Measurements from ENCODE around the gene LY6G5C. TPM values are rescaled to one million over a fixed set of nuclear protein-coding genes. Genes with fewer than 3 reads are reported as not detected.

The LY6G5C gene
- total and polyA plus RNA-seq, 2 of the 13 experiments (the other 11 are each of a cell fraction or from before 2014, with no cell fraction given) = 0.33 to 0.55 TPM

- TF ChIP-seq SNAPC4 (CRISPR knock-in tag; IDR thresholded peaks at IDR 0.05) (peak; percentile 52; the same call in 1 of the 2 replicates), ZBTB7B (CRISPR knock-in tag; IDR thresholded peaks at IDR 0.05) (peak; percentile 79), PRPF4 (IDR thresholded peaks at IDR 0.05; ENCODE audit: low read depth, low read length, poor library complexity, severe bottlenecking) (no peak), WIZ (CRISPR knock-in tag; IDR thresholded peaks at IDR 0.05) (no peak), LBX2 (CRISPR knock-in tag; IDR thresholded peaks at IDR 0.05; ENCODE audit: borderline replicate concordance) (no peak), SETDB1 (CRISPR knock-in tag; IDR thresholded peaks at IDR 0.05; ENCODE audit: borderline replicate concordance) (0 out of 2 replicates have a peak, but pooled peaks have one; percentile 36), ZMAT3 (CRISPR knock-in tag; conservative IDR thresholded peaks at IDR 0.05) (peak; percentile 82; the same call in 1 of the 2 replicates), ZNF576 (CRISPR knock-in tag; IDR thresholded peaks at IDR 0.05) (no peak), ZSCAN5A (CRISPR knock-in tag; IDR thresholded peaks at IDR 0.05; ENCODE audit: borderline replicate concordance) (peak; percentile 95; the same call in 1 of the 2 replicates), CREM (IDR thresholded peaks at IDR 0.05) (peak; percentile 88), CREM (CRISPR knock-in tag; IDR thresholded peaks at IDR 0.05) (no peak), ZNF652 (CRISPR knock-in tag; IDR thresholded peaks at IDR 0.05; ENCODE audit: borderline replicate concordance, low read depth) (peak; percentile 76; the same call in 1 of the 2 replicates), ETS1 (CRISPR knock-in tag; IDR thresholded peaks at IDR 0.05) (peak; percentile 57; the same call in 1 of the 2 replicates), MAF1 (CRISPR knock-in tag; IDR thresholded peaks at IDR 0.05; ENCODE audit: borderline replicate concordance) (0 out of 2 replicates have a peak, but pooled peaks have one; percentile 30), ZNF577 (CRISPR knock-in tag; IDR thresholded peaks at IDR 0.05; ENCODE audit: borderline replicate concordance, low read depth) (no peak), SSRP1 (CRISPR knock-in tag; IDR thresholded peaks at IDR 0.05) (peak; percentile 91), THYN1 (CRISPR knock-in tag; IDR thresholded peaks at IDR 0.05; ENCODE audit: borderline replicate concordance, low read depth) (peak; percentile 96; the same call in 1 of the 2 replicates)
These were observed 25.3 kb downstream of the LY6G5C start, which contains the start of gene APOM (continued) for GRCh38 chr6:31655349-31656237.
